WERI-Rb-1 (cell line): ENCODE measurements around the gene FHOD3.
A peak's percentile ranks its signal among the peaks of the same experiment; 100 is the strongest.

Source experiments
- DNase-seq: peaks from one replicate; pipeline ENCODE4 v3.0.0-alpha.2; 2020
- H3K27ac ChIP-seq: fragments of 250-450 bp; sonication (Bioruptor Pico); 2 replicates; pipeline ENCODE4 v1.5.1; 2020; ENCODE audit warnings: mild to moderate bottlenecking, moderate library complexity
- H3K27me3 ChIP-seq: fragments of 250-450 bp; sonication (Bioruptor Pico); 2 replicates; pipeline ENCODE4 v1.5.1; 2021; ENCODE audit warnings: mild to moderate bottlenecking, low read depth, moderate library complexity; ENCODE audit not compliant: insufficient read depth, severe bottlenecking
- H3K36me3 ChIP-seq: fragments of 250-450 bp; sonication (Bioruptor Pico); 2 replicates; pipeline ENCODE4 v1.5.1; 2020; ENCODE audit warnings: mild to moderate bottlenecking, moderate library complexity
- H3K4me3 ChIP-seq: 2 replicates; pipeline ENCODE4 v1.5.1; 2011; ENCODE audit warnings: low read depth, mild to moderate bottlenecking, control low read depth, low read length
- H3K9me3 ChIP-seq: fragments of 250-450 bp; sonication (Bioruptor Pico); 2 replicates; pipeline ENCODE4 v1.5.1; 2021; ENCODE audit warnings: mild to moderate bottlenecking, moderate library complexity; ENCODE audit not compliant: severe bottlenecking
- TF ChIP-seq, protein P1 (sequence below): IDR thresholded peaks from 2 replicates; pipeline ENCODE4 v1.5.1; 2011; ENCODE audit warnings: low read depth, mild to moderate bottlenecking, control low read depth, inconsistent platforms, low read length

The FHOD3 gene

DNA sequence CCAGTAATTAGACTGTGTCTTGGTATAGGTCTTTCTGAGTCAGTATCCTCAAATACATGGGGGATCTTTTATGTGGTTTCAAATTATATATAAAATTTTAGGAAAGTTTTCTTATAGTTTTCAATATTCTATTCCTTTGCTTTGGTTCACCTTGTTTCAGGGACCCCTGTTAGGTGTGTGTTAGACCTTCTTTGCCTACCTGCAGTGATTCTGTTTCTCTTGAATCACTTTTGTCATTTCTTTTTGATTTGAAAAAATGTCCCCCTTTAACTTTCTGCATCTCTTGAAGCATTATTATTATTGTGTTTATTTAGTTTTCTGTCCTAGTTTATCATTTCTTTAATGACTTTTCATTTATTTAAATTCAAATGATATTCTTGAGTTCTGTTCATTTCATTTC lies 98.7 kb downstream of the FHOD3 start:
- TF ChIP-seq, protein P1, sequence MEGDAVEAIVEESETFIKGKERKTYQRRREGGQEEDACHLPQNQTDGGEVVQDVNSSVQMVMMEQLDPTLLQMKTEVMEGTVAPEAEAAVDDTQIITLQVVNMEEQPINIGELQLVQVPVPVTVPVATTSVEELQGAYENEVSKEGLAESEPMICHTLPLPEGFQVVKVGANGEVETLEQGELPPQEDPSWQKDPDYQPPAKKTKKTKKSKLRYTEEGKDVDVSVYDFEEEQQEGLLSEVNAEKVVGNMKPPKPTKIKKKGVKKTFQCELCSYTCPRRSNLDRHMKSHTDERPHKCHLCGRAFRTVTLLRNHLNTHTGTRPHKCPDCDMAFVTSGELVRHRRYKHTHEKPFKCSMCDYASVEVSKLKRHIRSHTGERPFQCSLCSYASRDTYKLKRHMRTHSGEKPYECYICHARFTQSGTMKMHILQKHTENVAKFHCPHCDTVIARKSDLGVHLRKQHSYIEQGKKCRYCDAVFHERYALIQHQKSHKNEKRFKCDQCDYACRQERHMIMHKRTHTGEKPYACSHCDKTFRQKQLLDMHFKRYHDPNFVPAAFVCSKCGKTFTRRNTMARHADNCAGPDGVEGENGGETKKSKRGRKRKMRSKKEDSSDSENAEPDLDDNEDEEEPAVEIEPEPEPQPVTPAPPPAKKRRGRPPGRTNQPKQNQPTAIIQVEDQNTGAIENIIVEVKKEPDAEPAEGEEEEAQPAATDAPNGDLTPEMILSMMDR: no peak
- H3K9me3 ChIP-seq: no peaks in the 10 kb centered on the region

DNA sequence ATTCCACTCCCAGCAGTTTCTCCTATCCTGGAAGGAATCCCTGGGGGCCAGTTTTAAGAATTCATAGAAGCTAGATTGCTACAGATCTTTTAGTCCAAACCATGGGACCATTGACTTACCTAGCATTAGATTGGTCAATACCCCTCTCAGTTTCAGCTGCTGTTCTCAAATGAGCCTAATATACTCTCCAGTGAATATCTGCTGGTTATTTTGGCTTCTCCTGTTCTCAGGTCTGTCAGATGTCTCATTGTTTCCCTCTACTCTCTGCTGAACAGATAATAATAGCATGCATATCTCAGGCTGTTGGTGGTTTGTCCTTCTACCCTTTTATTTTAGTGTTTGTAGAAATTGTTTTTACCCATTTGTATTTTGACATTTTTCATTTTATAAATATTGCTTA lies 99.5 kb downstream of the FHOD3 start:
- TF ChIP-seq, protein P1: no peak

More for the DNA sequence above, 98.7 kb downstream of the FHOD3 start:
- Histone ChIP-seq H3K27ac (no peak overlapping the region), H3K36me3 (no peaks in the 10 kb centered on the region), H3K4me3 (no peak overlapping the region), H3K27me3 (no peaks in the 10 kb centered on the region)
- no peak for DNase-seq

DNA sequence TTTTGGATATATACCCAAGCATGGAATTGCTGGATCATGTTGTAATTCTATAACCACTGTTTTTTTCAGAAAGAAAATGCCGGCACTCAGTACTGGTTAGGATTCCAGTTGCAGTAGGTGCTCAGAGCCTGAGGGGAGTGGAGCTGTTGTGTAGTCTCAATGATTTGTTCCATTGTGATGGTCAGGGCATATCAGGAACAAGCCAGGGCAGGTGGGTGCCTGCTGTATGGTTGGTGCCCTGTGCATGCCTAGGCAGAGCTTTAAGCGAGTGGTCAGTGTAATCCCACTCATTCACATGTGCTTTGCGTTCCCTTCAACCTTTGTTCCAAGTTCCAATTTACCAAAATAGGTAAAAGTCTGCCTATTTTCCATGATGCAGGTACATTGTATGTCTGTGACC lies 100.9 kb downstream of the FHOD3 start:
- Histone ChIP-seq H3K9me3 (no peaks in the 10 kb centered on the region), H3K36me3 (no peaks in the 10 kb centered on the region)
- TF ChIP-seq, protein P1: no peak

More for the DNA sequence above, 99.5 kb downstream of the FHOD3 start:
- DNase-seq: no peak
- H3K27me3 ChIP-seq: no peaks in the 10 kb centered on the region
- H3K4me3 ChIP-seq: no peak overlapping the region
- H3K36me3 ChIP-seq: no peaks in the 10 kb centered on the region
- H3K27ac ChIP-seq: no peak overlapping the region
- H3K9me3 ChIP-seq: no peaks in the 10 kb centered on the region

DNA sequence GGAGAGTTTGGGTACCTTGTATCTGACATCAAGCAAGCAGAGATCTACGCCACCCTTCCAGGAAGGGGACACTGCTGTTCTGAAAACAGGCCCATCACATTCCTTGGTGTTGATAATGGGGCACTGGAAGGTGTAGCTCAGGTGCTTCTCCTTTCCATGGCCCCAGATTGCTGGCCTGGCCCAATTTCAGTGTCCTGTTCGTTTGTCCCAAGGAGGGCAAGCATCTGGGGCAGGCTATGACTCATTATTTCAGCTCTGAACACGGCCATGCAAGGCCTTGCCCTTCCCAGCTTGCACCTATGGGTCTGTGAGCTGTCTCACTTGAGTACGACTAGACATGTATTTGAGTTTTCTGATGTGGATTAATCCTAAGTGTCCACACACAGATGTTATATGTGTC lies 101.5 kb downstream of the FHOD3 start:
- TF ChIP-seq, protein P1: no peak
- no peak overlapping the region for H3K27ac ChIP-seq
- no peaks in the 10 kb centered on the region for H3K36me3 ChIP-seq
- H3K4me3 ChIP-seq: no peak overlapping the region
- H3K27me3 ChIP-seq: no peaks in the 10 kb centered on the region
- no peak for DNase-seq
- no peaks in the 10 kb centered on the region for H3K9me3 ChIP-seq

More for the DNA sequence above, 100.9 kb downstream of the FHOD3 start:
- H3K27me3 ChIP-seq: no peaks in the 10 kb centered on the region
- no peak overlapping the region for H3K27ac ChIP-seq
- H3K4me3 ChIP-seq: no peak overlapping the region
- DNase-seq: no peak

DNA sequence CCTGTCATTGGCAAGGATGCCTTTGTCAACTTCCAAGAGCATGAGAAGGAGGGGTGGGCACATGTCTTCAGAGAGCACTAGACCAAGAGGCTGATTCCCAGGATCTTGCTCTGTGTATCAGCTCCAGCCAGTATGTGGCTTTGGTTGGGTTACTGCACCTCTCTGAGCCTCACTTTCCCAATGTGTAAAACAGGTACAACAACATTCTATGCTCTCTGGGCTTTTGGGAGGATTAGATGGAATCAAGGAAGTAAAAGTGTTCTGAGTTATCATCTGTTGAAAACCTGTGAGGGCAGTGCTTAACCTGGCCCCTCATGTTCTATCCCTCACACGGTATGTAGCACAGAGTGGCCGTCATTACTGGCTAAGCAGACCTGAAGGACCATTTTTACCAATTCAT lies 103.9 kb downstream of the FHOD3 start:
- no peak overlapping the region for H3K27ac ChIP-seq
- TF ChIP-seq, protein P1: no peak

DNA sequence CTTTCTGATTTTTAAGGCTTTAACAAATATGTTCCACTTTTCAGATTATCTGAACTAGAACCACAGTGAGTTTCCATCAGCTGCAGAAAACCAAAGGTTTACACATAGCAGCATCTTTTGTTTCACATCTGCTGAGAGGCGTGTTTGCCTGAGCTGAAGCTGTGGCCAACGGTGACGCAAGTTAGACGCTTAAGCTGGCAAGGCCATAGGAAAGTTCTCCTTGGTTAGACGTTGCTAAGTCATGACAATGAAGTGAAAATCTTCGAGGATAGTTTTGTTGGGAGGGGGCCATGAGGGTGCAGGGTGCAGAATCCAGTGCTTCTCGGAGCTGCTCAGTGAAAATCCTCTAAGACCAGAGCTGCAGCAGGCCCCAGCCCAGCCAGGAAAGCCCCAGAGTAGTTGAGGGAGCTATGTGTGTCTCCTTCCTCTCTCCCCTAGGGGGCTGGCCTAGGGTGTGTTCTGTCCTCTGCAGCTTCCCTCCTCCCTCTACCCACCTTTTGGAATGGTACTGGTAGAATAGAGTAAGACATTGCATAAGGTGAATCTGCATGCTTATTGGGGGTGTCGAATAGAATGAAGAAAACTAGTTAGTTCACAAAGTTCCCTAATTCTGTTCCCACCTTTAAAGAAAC lies 105.4 kb downstream of the FHOD3 start:
- TF ChIP-seq, protein P1: peak; percentile 38
- no peak overlapping the region for H3K27ac ChIP-seq
- no peaks in the 10 kb centered on the region for H3K36me3 ChIP-seq
- peak; percentile 31 for DNase-seq
- no peaks in the 10 kb centered on the region for H3K9me3 ChIP-seq
- no peak overlapping the region for H3K4me3 ChIP-seq
- no peaks in the 10 kb centered on the region for H3K27me3 ChIP-seq

More for the DNA sequence above, 103.9 kb downstream of the FHOD3 start:
- no peaks in the 10 kb centered on the region for H3K9me3 ChIP-seq
- no peak overlapping the region for H3K4me3 ChIP-seq
- DNase-seq: no peak
- H3K36me3 ChIP-seq: no peaks in the 10 kb centered on the region
- H3K27me3 ChIP-seq: no peaks in the 10 kb centered on the region
